HepG2 (cell line): ENCODE measurements around the gene TRIM28. TPM values are rescaled to one million over a fixed set of nuclear protein-coding genes. Genes with fewer than 3 reads are reported as not detected.

Experiments used
- CEBPG ChIP-seq: IDR thresholded peaks from 2 replicates; pipeline ENCODE4 v1.6.1; 2016
- CREM ChIP-seq, 2 experiments: sonication (generic) in 1 of 2; formaldehyde crosslinking in 1 of 2; IDR thresholded peaks; 2 replicates each; pipeline versions ENCODE4 v1.4.0 to v1.6.1; 2016 to 2020; ENCODE audit warnings: antibody characterized with exemption in 1 of 2, mild to moderate bottlenecking in 1 of 2, missing genetic modification reagents in 1 of 2
- DR1 ChIP-seq: sonication (generic); formaldehyde crosslinking; IDR thresholded peaks from 2 replicates; pipeline ENCODE4 v1.8.0; 2021; ENCODE audit warnings: mild to moderate bottlenecking, missing genetic modification reagents, inconsistent platforms
- E2F2 ChIP-seq: sonication (generic); formaldehyde crosslinking; IDR thresholded peaks from 2 replicates; pipeline ENCODE4 v1.4.0; 2020; ENCODE audit warnings: missing genetic modification reagents, borderline replicate concordance
- ELK4 ChIP-seq: sonication (generic); formaldehyde crosslinking; IDR thresholded peaks from 2 replicates; pipeline ENCODE4 v1.9.0; 2021; ENCODE audit warnings: missing genetic modification reagents, borderline replicate concordance
- HOMEZ ChIP-seq: IDR thresholded peaks from 2 replicates; pipeline ENCODE4 v1.6.1; 2016; ENCODE audit warnings: low read depth
- IKZF1 ChIP-seq: fragments of 450-650 bp; IDR thresholded peaks from 2 replicates; pipeline ENCODE4 v1.7.1; 2016
- IRX3 ChIP-seq: sonication (generic); formaldehyde crosslinking; IDR thresholded peaks from 2 replicates; pipeline ENCODE4 v1.8.1; 2023; ENCODE audit warnings: mild to moderate bottlenecking, low read depth, missing genetic modification reagents, borderline replicate concordance
- KDM6A ChIP-seq: IDR thresholded peaks from 2 replicates; pipeline ENCODE4 v1.6.1; 2016; ENCODE audit warnings: low read depth
- MEF2D ChIP-seq: sonication (generic); formaldehyde crosslinking; IDR thresholded peaks from 2 replicates; pipeline ENCODE4 v1.5.1; 2020; ENCODE audit warnings: mild to moderate bottlenecking, missing genetic modification reagents
- MIXL1 ChIP-seq: IDR thresholded peaks from 2 replicates; pipeline ENCODE4 v1.6.1; 2016
- MXI1 ChIP-seq: IDR thresholded peaks from 3 replicates; pipeline ENCODE4 v1.6.1; 2012; ENCODE audit warnings: low read depth, low read length, inconsistent platforms, borderline replicate concordance
- NR2C2 ChIP-seq: sonication (generic); formaldehyde crosslinking; IDR thresholded peaks from 2 replicates; pipeline ENCODE4 v1.4.0; 2020; ENCODE audit warnings: missing genetic modification reagents, mild to moderate bottlenecking, moderate library complexity, borderline replicate concordance
- PCBP1 ChIP-seq: fragments of 200-400 bp; formaldehyde crosslinking; IDR thresholded peaks from 2 replicates; pipeline ENCODE4 v1.6.1; 2017; ENCODE audit warnings: mild to moderate bottlenecking, low read depth, low read length, borderline replicate concordance
- SMAD1 ChIP-seq: sonication (generic); formaldehyde crosslinking; IDR thresholded peaks from 2 replicates; pipeline ENCODE4 v1.4.0; 2020; ENCODE audit warnings: missing genetic modification reagents, low read depth, mild to moderate bottlenecking, borderline replicate concordance
- SNAPC2 ChIP-seq: sonication (generic); formaldehyde crosslinking; IDR thresholded peaks from 2 replicates; pipeline ENCODE4 v1.8.1; 2022; ENCODE audit warnings: mild to moderate bottlenecking, missing genetic modification reagents
- TOE1 ChIP-seq: sonication (generic); formaldehyde crosslinking; IDR thresholded peaks from 2 replicates; pipeline ENCODE4 v1.4.0; 2020; ENCODE audit warnings: mild to moderate bottlenecking, missing genetic modification reagents
- XRCC5 ChIP-seq: fragments of 200-400 bp; formaldehyde crosslinking; optimal IDR thresholded peaks from 2 replicates; pipeline ENCODE3; 2017; ENCODE audit warnings: mild to moderate bottlenecking, low read length
- ZBTB26 ChIP-seq: IDR thresholded peaks from 2 replicates; pipeline ENCODE4 v1.6.1; 2016; ENCODE audit warnings: missing compliant biosample characterization, missing genetic modification reagents, borderline replicate concordance
- ZFAT ChIP-seq: sonication (generic); formaldehyde crosslinking; conservative IDR thresholded peaks from 2 replicates; pipeline ENCODE4 v1.8.1; 2023; ENCODE audit warnings: missing genetic modification reagents, inconsistent platforms
- ZNF430 ChIP-seq: sonication (generic); formaldehyde crosslinking; IDR thresholded peaks from 2 replicates; pipeline ENCODE4 v1.9.0; 2021; ENCODE audit warnings: mild to moderate bottlenecking, missing genetic modification reagents
- ZNF580 ChIP-seq: IDR thresholded peaks from 2 replicates; pipeline ENCODE4 v1.6.1; 2016; ENCODE audit warnings: low read depth, borderline replicate concordance
- ZNF782 ChIP-seq: sonication (generic); formaldehyde crosslinking; IDR thresholded peaks from 2 replicates; pipeline ENCODE4 v1.4.0; 2020; ENCODE audit warnings: missing genetic modification reagents, mild to moderate bottlenecking, borderline replicate concordance
- ZNF790 ChIP-seq: sonication (generic); formaldehyde crosslinking; IDR thresholded peaks from 2 replicates; pipeline ENCODE4 v1.8.0; 2022; ENCODE audit warnings: missing genetic modification reagents, mild to moderate bottlenecking, borderline replicate concordance
- ZSCAN29 ChIP-seq: sonication (generic); formaldehyde crosslinking; conservative IDR thresholded peaks from 2 replicates; pipeline ENCODE4 v1.4.0; 2020; ENCODE audit warnings: mild to moderate bottlenecking, missing genetic modification reagents
- polyA plus RNA-seq, 8 experiments: library from polyadenylated mRNA; depleted of rRNA in 3 of 8; stranded (reverse) in 7 of 8; unstranded in 1 of 8; fragments of >200 nt; fragmentation: Illumina TruSeq in 4 of 8; extraction: Trizol in 4 of 8; gene quantifications; 2 replicates each; pipeline versions ENCODE4 v1.2.1 to v1.2.3, GENCODE V29; 2011 to 2016; ENCODE audit warnings: low read depth in 4 of 8, missing spikeins in 1 of 8, mixed read lengths in 1 of 8; ENCODE audit not compliant: insufficient read depth in 1 of 8
- total RNA-seq, 5 experiments: library from RNA; depleted of rRNA; stranded (reverse); fragments of >200 nt; fragmentation: Illumina TruSeq; extraction: Trizol; gene quantifications; 2 replicates each; pipeline ENCODE4 v1.2.3, GENCODE V29; 2016; ENCODE audit warnings: low read depth in 1 of 5

TRIM28 gene
- total and polyA plus RNA-seq, 2 of the 13 experiments (the other 11 are each of a cell fraction or from before 2014, with no cell fraction given), result 361 to 439 TPM

GRCh38 chr19:58559275-58560006 is 15.6 kb downstream of the TRIM28 start (continued):
- TF ChIP-seq E2F2 (CRISPR knock-in tag) (no peak), CEBPG (CRISPR knock-in tag) (no peak), XRCC5 (peak; percentile 44), MXI1 (peak; percentile 98; the same call in 2 of the 3 replicates), ZNF580 (CRISPR knock-in tag) (0 out of 2 replicates have a peak, but pooled peaks have one; percentile 39), ZNF790 (no peak), ZNF782 (0 out of 2 replicates have a peak, but pooled peaks have one; percentile 54), CREM (IDR thresholded peaks at IDR 0.05) (peak; percentile 74), CREM (CRISPR knock-in tag; IDR thresholded peaks at IDR 0.05) (no peak), ZBTB26 (peak; percentile 79), IRX3 (CRISPR knock-in tag) (no peak), SNAPC2 (CRISPR knock-in tag) (peak; percentile 59; the same call in 1 of the 2 replicates), IKZF1 (no peak), HOMEZ (CRISPR knock-in tag) (no peak), TOE1 (CRISPR knock-in tag) (no peak), PCBP1 (0 out of 2 replicates have a peak, but pooled peaks have one; percentile 33), ZFAT (CRISPR knock-in tag) (no peak), NR2C2 (CRISPR knock-in tag) (peak; percentile 87), MIXL1 (CRISPR knock-in tag) (no peak; the same call in 1 of the 2 replicates), MEF2D (CRISPR knock-in tag) (peak; percentile 68), ZSCAN29 (CRISPR knock-in tag) (peak; percentile 32), ZNF430 (CRISPR knock-in tag) (peak; percentile 73), KDM6A (CRISPR knock-in tag) (no peak), SMAD1 (peak; percentile 63; the same call in 1 of the 2 replicates), DR1 (peak; percentile 38; the same call in 1 of the 2 replicates), ELK4 (CRISPR knock-in tag) (no peak)
